Measurements from ENCODE around the gene ADH6.

Gene ADH6

GRCh38 chr4:99210789-99211188 is 8.3 kb downstream of the ADH6 start:
- Histone ChIP-seq H3K4me3 (ENCODE audit: low read depth in 1 of 2, low read length in 1 of 2) (no peak overlapping the region), H3K9me3 (no peaks in the 10 kb centered on the region), H3K4me1 (ENCODE audit: control insufficient read depth in 1 of 2, insufficient read depth in 1 of 2, low read depth in 1 of 2, low read length in 1 of 2) (no peaks in the 10 kb centered on the region), H3K27me3 (no peaks in the 10 kb centered on the region), H3K27ac (no peak overlapping the region), H3K36me3 (no peaks in the 10 kb centered on the region)
- TF ChIP-seq, protein P1, sequence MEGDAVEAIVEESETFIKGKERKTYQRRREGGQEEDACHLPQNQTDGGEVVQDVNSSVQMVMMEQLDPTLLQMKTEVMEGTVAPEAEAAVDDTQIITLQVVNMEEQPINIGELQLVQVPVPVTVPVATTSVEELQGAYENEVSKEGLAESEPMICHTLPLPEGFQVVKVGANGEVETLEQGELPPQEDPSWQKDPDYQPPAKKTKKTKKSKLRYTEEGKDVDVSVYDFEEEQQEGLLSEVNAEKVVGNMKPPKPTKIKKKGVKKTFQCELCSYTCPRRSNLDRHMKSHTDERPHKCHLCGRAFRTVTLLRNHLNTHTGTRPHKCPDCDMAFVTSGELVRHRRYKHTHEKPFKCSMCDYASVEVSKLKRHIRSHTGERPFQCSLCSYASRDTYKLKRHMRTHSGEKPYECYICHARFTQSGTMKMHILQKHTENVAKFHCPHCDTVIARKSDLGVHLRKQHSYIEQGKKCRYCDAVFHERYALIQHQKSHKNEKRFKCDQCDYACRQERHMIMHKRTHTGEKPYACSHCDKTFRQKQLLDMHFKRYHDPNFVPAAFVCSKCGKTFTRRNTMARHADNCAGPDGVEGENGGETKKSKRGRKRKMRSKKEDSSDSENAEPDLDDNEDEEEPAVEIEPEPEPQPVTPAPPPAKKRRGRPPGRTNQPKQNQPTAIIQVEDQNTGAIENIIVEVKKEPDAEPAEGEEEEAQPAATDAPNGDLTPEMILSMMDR (IDR thresholded peaks at IDR 0.05), result no peak

DNA sequence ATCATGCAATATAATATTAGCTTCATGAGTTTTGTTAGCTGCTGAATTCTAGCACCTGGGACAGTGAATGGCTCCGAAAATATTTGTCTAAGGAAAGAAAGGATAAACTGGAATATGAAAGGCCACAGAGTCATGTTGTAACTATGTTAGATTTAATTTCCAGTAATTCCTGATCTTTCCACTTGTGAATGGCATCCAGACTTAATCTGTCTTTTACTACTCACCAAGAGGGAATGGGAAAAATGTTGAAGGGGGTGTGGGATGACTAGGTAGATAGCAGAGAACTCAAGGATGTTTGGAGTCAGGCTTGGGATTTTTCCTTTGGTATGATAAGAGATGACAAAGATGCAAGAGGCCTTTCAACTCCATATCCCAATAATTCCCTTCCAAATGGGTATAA is 9.4 kb downstream of the ADH6 start:
- no peak overlapping the region for H3K4me3 ChIP-seq (ENCODE audit: low read depth in 1 of 2, low read length in 1 of 2)
- H3K27ac ChIP-seq, result no peak overlapping the region
- no peaks in the 10 kb centered on the region for H3K9me3 ChIP-seq
- no peaks in the 10 kb centered on the region for H3K27me3 ChIP-seq
- no peaks in the 10 kb centered on the region for H3K36me3 ChIP-seq
- no peaks in the 10 kb centered on the region for H3K4me1 ChIP-seq (ENCODE audit: control insufficient read depth in 1 of 2, insufficient read depth in 1 of 2, low read depth in 1 of 2, low read length in 1 of 2)
- TF ChIP-seq, protein P1 (IDR thresholded peaks at IDR 0.05), result no peak

- H3K36me3 ChIP-seq, result no peaks in the 10 kb centered on the region
- H3K9me3 ChIP-seq, result no peaks in the 10 kb centered on the region
- TF ChIP-seq, protein P1 (IDR thresholded peaks at IDR 0.05), result no peak
- H3K27ac ChIP-seq, result no peak overlapping the region
- no peaks in the 10 kb centered on the region for H3K4me1 ChIP-seq (ENCODE audit: control insufficient read depth in 1 of 2, insufficient read depth in 1 of 2, low read depth in 1 of 2, low read length in 1 of 2)
- no peaks in the 10 kb centered on the region for H3K27me3 ChIP-seq
- H3K4me3 ChIP-seq (ENCODE audit: low read depth in 1 of 2, low read length in 1 of 2), result no peak overlapping the region
Observed at GRCh38 chr4:99208719-99209075, 10.3 kb downstream of the ADH6 start.

- TF ChIP-seq, protein P1 (IDR thresholded peaks at IDR 0.05), result no peak
- no peaks in the 10 kb centered on the region for H3K27me3 ChIP-seq
- H3K36me3 ChIP-seq, result no peaks in the 10 kb centered on the region
- H3K4me3 ChIP-seq (ENCODE audit: low read depth in 1 of 2, low read length in 1 of 2), result no peak overlapping the region
- H3K4me1 ChIP-seq (ENCODE audit: control insufficient read depth in 1 of 2, insufficient read depth in 1 of 2, low read depth in 1 of 2, low read length in 1 of 2), result no peaks in the 10 kb centered on the region
- H3K27ac ChIP-seq, result no peak overlapping the region
- H3K9me3 ChIP-seq, result no peaks in the 10 kb centered on the region
Observed at GRCh38 chr4:99207911-99208718, 10.9 kb downstream of the ADH6 start.

GRCh38 chr4:99207069-99207743 is 11.8 kb downstream of the ADH6 start:
- no peaks in the 10 kb centered on the region for H3K9me3 ChIP-seq
- H3K36me3 ChIP-seq, result no peaks in the 10 kb centered on the region
- no peak overlapping the region for H3K4me3 ChIP-seq (ENCODE audit: low read depth in 1 of 2, low read length in 1 of 2)
- no peak overlapping the region for H3K27ac ChIP-seq
- TF ChIP-seq, protein P1 (IDR thresholded peaks at IDR 0.05), result no peak
- no peaks in the 10 kb centered on the region for H3K4me1 ChIP-seq (ENCODE audit: control insufficient read depth in 1 of 2, insufficient read depth in 1 of 2, low read depth in 1 of 2, low read length in 1 of 2)
- no peaks in the 10 kb centered on the region for H3K27me3 ChIP-seq
